Measurements from ENCODE around the gene FBXO42.

The FBXO42 gene

DNA sequence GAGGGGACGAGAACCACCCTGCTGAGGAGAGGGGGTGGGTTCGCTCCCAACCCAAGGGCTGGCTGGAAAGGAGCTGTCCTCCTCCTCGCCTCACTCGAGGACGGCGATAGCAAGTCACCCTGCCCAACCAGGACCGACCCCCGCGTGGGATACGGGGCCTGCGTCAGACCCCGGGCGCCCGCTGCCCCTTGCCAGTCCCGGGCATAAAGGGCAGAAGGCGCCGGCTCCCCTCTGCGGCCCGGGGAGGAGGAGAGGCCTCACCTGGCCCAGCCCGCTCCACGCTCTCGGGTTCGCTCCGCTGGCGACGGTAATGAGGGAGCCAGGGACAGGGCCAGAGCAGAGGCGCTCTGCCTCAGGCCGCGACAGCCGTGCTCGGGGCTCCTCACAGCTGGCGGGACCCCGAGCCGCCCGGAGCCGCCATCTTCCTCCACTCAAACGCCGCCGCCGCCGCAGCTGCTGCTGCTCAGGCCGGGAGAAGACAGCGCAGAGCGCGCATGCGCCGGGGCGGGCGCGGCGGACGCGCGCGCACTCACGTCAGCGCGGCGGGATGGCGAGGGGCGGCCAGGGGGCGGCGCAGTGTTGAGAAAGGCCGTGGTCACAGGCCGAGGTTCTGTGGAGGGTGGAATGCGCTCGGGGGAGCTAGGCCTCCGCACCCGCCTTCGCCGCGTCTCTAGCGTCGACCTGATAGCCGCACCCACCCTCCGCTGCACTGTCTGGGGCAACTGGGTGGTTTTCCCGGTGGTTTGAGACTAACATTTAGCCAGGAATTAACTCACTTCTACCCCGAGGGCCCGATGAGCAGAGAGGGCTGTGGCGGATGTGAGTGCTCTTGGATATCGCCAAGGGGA lies at the start of gene FBXO42:
FBXO42 (minus strand) TSS at position 487 of the 848 bp plus-strand sequence. CDS start 37,062 bp downstream, outside the sequence.
- peak; percentile 88 to 89 for DNase-seq (ENCODE audit: low read depth in 1 of 2, low spot score in 1 of 2)

DNA sequence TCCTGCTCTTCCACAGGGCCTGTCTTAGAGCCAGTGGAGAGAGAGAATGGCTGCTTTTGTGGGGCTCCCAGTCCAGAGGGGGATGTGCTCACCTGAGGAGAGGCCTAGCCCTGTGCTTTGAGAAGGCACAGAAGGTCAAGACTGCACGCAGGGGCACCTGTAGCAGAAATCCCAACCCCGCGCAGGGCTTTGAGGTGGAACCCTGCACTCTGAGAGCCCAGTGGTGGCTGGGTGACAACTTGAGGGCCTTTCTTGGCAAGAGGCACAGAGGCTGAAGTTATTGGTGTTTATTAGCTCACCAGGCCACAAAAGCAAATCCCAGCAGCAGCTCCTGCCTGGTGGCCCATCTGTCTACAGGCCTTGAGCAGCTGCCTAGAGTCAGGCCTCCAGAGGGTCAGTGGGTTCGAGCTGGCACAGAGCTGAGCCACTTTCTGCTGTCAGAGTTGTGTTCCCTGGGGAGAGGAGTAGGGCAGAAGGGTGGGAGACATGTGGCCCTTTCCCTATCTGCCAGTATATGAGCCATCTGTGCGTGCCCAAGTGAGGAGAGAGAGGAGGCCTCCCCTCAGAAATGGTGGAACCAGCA lies 46.2 kb upstream of the FBXO42 start:
- no peak for DNase-seq (ENCODE audit: low read depth in 1 of 2, low spot score in 1 of 2)

DNA sequence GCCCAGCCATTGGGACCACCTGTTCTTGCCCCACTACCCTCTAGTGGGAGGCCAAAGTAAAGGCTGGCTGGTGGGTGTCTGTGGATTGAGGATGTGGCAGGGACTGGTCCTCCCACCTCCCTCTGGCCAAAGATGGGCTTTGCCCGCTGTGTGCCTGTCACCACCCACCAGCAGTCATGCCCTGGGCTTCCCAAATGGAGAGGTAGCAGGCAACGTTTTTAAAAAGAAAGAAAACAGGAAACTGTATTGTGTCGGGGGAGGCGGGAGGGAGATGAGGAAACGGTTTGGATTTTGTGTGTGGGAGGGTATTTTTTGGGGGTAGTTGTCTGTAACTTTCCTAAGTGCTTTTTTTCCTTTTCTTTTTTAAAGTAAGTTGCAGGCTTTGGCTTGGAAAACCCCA lies 44.8 kb upstream of the FBXO42 start:
- DNase-seq (ENCODE audit: low read depth in 1 of 2, low spot score in 1 of 2): no peak

DNA sequence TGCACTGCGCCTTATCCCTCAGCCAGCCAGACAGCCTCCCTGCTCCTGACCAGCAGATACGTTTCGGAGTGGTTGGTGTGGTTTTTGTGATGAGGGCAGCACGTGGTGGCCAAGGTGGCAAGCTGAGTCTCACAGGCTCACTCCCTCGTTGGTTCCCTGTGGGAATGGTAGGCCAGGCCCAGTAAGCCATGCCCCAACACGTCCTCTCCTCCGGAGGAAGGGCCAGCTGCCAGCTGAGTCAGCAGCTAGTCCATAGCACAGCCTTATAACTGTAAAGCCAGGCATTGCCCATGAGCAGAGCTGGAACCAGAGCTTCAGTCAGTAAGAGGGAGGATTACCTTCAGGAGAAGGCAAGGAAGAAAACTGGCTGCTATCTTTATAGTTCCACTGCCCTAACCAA lies 44.3 kb upstream of the FBXO42 start:
- DNase-seq (ENCODE audit: low read depth in 1 of 2, low spot score in 1 of 2): no peak

DNA sequence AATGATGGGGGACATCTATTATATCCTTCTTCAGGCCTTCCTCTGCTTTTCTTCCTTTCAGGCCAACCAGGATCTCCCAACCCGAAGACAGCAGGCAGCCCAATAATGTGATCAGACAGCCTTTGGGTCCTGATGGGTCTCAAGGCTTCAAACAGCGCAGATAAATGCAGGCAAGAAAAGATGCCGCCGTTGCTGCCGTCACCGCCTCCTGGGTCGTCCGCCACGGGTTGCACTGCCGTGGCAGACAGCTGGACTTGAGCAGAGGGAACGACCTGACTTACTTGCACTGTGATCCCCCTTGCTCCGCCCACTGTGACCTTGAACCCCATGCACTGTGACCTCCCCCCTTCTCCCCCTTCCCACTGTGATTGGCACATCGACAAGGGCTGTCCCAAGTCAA lies 42.7 kb upstream of the FBXO42 start:
- no peak for DNase-seq (ENCODE audit: low read depth in 1 of 2, low spot score in 1 of 2)

DNA sequence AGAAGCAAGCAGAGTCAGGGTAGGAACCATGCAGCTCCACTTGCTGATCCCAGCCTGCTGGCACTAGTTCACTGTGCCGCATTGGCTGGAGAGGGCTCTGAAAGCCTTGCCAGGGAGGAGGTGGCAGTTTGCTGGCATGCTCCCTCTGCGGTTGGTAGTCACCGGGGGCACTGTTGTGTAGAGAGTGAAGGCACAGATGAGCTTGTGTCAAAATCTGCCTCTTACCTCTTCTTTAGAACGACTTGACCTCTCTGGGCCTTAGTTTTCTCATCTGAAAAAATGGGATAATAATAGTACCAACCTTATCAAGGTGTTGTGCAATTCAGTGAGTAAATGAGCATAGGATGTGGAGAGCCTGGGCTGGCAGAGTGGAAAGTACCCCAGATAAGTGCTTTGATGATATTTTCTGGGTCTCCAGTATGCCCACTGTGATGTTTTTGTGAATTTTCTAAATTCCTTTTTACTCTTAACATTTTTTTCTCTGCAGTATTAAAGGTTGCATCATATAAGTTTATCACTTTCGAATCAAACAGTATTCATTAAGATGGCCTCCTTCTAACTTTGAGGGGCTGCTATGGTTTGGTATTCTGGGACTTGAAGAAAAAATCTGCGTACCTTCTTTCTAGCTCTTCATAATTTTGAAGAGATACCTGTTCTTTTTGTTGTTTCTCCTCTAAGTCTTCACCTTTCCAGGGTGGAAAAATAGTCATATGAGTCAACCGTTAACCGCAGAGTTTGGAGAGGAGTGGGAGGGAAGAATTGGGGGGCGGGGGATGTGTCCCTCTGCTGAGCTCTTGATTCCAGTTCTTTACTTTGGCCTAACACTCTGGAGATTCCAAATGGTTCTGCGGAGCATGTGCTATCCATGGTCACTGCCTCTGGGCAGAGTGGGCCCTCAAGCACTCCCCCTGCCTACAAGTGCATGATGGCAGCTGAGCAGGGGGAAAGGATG lies 41.6 kb upstream of the FBXO42 start:
- no peak for DNase-seq (ENCODE audit: low read depth in 1 of 2, low spot score in 1 of 2)

DNA sequence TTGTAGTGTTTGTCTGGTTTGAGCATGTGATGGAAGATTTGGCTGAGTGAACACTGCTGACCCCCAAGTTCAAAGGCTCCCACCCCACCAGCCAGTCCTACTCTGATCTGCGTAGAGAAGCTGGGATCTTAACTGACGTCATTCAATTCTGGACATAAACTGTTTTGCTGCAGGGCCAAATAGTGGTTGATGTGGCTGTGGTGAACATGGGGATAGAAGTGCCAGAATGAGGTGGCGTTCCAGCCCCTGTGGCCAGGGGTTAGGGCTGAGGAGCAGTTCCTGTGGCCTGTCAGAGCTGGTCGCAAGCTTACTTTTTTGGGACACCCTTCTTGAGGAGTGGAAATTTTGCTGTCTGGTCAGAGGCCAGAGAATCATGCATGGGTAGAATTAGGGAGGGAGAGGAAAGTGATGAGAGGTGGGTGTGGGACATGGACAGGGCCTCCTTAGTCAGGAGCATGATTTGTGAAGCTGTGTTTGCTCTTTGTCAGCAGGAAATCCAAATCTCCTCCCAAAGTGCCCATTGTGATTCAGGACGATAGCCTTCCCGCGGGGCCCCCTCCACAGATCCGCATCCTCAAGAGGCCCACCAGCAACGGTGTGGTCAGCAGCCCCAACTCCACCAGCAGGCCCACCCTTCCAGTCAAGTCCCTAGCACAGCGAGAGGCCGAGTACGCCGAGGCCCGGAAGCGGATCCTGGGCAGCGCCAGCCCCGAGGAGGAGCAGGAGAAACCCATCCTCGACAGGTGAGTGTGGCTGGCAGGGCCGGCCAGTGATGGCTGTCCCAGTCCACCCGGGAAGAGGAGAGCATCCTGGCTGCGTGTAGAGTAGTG lies 40.7 kb upstream of the FBXO42 start:
- DNase-seq (ENCODE audit: low read depth in 1 of 2, low spot score in 1 of 2): no peak

DNA sequence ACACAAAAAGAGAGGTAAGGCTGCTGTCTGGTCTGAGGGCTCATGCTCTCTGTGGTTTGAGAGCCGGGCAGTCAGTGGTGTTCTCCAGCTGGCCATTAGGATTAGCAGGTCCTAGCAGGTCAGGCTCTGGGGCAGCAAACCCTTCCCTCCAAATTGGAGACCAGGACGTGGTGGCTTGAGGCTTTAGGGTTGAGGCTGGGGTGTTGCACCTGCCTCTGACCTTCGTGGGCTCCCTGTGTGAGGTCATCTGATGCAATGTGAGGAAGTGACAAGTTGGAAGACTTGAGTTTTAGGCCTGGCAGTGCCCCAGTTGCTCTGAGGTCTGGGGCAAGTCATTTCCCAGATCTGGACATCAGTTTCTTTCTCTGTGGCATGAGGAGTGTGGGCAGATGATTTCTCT lies 39.1 kb upstream of the FBXO42 start:
- no peak for DNase-seq (ENCODE audit: low read depth in 1 of 2, low spot score in 1 of 2)

DNA sequence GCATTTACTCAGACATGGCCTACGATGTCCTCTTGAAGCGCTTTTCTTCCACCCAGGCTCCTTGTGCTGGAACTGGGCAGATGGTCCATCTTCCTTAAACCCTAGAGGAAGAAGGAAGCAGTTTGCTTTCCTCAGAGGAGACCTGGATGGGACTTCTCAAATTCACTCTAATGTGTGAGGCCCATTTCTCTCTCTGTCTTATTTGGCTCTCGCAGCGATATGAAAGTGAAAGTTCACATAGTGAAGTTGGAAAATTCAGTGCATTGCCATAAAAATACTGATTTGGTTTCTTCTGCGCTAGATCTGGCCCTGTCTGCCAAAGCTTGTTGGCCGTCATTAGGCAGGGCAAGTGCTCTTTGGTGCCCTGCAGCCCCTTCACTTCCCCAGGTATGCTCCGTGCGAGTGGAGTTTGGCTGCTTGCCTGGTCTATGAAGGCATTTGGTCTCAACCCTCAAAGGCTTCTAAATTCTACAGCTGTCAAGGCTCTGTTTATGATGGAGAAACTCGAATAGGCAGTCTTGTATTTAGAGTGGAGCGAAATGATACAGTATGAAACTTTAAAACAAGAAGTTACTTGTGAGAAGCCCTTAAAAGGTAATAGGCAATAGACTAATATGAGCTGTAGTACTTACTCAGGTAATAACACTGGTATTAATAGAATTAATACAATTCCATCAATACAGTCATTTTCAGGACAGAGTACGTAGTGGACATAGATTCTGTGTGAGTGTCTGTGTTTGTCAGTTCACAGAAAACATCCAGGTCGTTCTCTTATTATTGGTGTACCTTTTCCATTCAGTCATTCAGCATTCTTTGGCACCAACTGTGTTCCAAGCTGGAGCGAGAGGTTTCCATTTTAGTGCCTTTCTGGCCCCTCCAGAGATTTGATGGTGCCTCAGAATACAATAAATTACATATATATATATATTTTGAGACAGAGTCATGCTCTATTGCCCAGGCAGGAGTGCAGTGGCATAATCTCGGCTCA lies 35.2 kb upstream of the FBXO42 start:
- no peak for DNase-seq (ENCODE audit: low read depth in 1 of 2, low spot score in 1 of 2)

DNA sequence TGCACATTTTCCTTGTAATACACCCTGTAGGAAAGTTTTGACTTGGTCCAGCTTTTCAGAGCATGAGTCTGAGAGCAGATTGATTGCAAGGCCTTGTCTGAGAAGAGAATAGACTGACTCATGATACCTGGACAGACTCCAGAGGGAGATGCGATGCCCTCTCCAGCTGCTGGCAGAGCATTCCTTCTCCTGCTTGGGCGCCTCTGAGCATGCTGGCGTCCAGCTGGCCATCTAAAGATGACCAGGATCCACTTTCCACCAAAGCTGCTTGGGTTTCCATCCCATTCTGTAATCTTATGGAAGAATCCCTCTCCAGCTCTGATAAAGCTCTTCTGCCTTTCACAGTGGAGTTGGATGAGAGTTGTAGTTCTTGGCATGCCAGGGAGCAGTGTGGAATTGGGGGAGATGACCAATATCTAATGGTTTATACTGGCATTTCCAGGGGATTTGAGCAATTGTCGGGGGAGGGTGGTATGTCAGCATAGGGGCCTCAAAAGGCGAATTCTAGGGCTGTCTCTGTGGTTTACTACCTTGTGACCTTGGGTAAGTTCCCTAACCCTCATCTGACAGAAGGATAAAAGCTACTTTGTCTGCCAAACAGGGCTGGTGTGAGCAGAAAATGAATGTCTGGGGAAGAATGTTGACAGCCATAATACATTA lies 34.3 kb upstream of the FBXO42 start:
- DNase-seq (ENCODE audit: low read depth in 1 of 2, low spot score in 1 of 2): no peak

DNA sequence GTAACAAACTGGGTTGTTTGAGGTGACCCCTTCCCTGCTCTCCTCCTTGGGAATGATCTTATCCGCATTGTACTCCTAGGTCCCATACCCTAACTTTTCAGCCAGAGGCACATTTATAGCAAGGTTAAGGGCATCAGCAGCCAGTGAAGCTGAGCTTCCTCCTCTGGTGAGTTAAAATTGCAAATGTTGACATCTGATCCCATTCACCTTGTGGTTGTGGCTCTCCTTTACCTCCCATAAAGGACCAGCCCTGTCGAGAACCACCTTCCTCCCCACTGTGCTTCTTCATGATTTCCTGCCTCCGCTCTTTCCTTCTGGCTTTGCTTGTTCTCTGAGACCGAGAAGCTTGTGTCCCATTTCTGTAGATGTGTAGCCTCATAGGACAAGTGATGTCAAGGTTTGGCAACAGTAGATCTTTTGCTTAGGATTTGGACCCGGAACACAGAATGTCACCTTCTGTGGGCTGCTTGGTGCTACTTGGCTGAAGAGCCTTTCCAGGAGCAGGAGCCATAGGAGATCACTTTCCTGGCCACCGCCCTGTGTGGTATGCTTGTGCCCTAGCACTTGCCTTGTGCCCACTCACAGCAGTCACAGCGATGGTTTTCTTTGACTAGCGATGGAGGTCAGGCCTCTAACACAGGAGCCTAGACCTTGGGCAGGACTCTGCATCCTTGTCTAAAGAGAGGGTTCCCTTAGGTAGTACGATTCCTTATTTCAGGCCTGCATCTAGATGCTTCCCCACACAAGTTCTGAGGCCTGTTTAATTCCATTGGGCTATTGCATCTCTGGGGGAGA lies 33.6 kb upstream of the FBXO42 start:
- DNase-seq (ENCODE audit: low read depth in 1 of 2, low spot score in 1 of 2): no peak

DNA sequence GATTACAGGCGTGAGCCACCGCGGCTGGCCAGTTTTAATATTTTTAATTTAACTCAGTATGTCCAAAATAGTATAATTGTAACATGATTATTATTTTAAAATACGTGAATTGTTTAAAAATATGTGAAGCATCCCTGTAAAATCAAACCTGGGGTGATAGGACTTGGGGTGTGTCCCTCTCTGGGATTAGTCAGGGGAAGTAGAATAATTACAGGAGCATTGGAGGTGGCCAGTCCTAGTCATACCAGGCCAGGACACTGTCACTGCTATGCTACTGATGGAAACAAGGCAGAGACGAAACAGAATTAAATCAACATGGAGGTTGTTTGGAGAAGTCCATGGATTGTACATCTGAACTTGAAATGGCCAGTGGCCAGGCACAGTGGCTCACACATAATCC lies 31.6 kb upstream of the FBXO42 start:
- DNase-seq (ENCODE audit: low read depth in 1 of 2, low spot score in 1 of 2): no peak

DNA sequence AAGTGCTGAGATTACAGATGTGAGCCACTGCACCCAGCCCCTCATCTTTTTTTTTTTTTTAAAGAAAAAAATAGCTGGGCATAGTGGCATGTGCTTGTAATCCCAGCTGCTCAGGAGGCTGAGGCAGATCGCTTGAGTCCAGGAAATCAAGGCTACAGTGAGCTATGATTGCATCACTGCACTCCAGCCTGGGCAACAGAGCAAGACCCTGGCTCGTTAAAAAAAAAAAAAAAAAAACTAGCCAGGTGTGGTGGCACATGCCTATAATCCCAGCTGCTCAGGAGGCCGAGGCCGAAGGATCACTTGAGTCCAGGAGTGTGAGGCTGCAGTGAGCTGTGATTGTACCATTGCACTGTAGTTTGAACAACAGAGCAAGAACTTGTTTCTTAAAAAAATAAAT lies 28.6 kb upstream of the FBXO42 start:
- DNase-seq (ENCODE audit: low read depth in 1 of 2, low spot score in 1 of 2): no peak

DNA sequence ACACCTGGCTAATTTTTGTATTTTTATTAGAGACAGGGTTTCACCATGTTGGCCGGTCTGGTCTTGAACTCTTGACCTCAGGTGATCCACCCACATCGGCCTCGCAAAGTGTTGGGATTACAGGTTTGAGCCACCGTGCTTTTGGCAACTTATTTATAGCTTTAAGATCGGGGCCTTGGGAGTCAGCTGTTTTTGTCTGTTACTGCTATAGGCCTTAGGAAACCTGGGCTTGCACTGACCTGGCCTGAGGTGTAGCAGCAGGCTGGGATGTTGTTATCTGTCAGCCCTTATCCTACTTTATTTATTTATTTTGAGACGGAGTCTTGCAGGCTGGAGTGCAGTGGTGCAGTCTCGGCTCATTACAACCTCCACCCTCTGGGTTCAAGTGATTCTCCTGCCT lies 26.2 kb upstream of the FBXO42 start:
- no peak for DNase-seq (ENCODE audit: low read depth in 1 of 2, low spot score in 1 of 2)

DNA sequence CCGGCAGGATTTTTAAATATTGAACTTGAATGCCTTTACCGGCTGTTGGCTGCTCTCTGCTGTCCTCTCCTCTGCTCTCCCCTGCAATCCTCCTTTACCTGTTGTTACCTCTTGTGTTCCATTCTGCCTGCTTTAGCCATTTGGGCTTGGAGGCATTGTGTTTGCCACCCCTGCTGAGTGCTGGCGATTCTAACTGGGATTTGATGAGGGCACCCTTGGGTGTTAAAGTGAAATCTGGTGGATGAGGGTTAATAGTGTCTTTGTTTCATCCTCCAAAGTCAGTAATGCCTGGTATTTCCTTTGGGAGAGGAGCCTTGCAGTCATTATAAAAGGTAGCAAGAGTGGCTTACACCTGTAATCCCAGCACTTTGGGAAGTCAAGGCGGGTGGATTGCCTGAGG lies 24.7 kb upstream of the FBXO42 start:
- no peak for DNase-seq (ENCODE audit: low read depth in 1 of 2, low spot score in 1 of 2)

DNA sequence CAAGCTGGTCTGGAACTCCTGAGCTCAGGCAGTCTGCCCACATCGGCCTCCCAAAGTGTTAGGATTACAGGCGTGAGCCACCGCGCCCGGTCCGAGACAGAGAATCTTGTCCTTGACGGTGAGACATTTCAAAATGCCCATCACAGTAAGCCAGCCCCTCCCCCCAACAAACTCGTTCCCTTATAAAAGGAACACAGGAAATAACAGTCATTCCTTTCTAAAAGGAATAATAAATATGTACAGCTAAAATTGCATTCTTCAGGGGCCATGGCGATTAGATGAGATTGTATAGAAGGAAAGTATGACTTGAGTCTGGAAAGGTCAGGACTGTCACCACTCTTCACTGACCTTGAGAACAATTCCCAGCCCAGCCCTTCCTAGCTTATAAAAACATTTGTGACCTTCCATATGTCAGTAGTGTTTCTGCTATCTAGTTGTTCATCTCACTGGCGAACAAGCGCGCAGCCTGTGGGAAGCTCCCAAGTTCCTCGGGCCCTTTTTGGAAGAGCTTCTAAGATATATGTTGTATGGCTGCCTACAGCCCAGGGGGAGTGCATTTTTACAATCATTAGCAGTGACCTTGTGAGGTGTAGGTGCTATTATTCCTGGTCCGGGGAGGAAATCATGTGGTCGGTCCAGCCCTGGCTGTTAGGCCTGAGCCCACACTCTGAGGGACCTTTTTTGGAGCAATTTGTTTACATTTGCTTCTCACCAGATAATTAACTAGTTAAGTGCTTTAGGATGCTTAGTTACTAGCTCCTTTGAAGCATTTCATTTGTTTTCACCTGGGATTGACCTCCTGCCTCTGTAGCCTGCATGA lies 23.5 kb upstream of the FBXO42 start:
- no peak for DNase-seq (ENCODE audit: low read depth in 1 of 2, low spot score in 1 of 2)

DNA sequence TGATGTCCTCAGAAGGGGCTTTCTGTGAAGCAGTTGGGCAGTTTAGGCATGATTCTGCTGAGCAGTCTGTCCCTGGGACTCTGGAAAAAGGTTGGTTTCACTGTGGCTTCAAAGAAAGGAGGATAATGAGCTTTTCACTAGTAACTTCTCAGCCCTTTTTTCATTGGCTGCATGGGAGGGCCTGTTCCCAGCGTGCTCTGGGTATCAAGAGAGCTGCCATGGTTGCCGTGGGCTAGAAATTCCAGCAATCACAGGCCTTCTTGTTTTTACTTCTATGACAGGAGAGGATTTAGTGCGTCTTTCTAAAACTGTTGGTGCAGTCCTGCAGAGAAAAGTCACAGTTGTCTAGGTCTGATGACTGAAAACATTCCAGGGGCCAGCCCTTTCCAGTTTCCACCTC lies 22.0 kb upstream of the FBXO42 start:
- DNase-seq (ENCODE audit: low read depth in 1 of 2, low spot score in 1 of 2): no peak
